Stimulated activated CD4-positive, alpha-beta T cell treated with anti-CD3 and anti-CD28 coated beads, TNF-alpha, amount 100 ng/mL, for 48 hours (primary cell): ENCODE data around the gene ATM.
"Not testable (repeated sequence)": the region's sequence is repeated elsewhere in the genome, so short reads cannot be mapped to it uniquely, and the experiment has no call there.

ENCODE experiments used
- DNase-seq, 3 donors: peaks; one replicate each; pipeline ENCODE4 v3.0.0-alpha.2; 2020; ENCODE audit warnings: low read depth in 3 of 3

Gene ATM

DNA sequence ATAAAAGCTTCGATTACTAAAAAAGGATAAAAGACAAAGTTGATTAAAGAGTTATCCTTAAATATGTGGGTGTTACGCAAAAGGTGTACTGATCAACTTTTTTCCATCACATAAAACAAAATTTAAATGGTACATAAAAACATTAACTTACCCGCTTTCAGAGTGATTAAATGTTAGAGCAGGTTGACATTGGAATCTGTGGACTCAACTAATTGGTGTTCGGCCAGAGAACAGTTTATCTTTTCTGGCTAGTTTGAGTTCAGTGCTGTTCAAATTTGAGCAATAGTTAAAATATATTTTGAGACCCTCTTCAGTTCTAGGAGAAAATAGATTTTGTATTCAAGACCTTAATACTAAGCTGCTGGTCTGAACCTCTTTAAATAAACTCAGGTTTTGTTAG lies 56.1 kb downstream of the ATM start:
- DNase-seq: no peak

DNA sequence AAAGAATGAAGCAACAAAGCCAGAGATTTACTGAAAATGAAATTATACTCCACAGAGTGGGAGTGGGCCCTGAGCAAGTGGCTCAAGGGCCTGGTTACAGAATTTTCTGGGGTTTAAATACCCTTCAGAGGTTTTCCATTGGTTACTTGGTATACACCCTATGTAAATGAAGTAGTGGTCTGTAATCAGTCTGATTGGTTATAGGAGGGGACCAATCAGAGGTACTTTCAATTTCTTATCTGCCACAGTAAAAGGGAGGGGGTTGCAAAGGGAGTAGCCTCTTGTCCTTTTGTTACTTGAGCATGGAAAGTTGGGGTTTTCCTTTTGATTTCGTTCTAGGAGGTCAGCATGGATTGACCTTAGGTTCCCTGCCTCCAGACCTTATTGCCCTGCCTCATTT lies 63.5 kb downstream of the ATM start:
- no peak for DNase-seq

DNA sequence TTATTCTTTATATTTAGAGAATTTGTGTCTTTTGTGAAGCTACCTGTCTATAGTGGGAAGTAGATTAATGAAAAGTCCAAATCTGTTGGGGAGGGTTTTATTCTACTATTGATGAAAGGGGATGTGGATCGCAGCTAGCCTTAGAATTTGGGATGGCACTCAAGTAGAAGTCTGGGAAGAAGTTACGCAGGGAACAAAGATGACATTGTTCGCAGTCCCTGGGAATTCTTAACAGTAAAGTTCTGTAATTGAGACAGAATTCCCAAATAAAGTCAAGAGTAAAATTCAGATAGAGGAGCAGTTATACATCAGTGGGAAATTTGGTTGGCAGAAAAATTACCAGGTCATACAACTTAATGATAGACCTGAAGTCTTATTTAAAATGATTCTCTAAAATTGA lies 64.1 kb downstream of the ATM start:
- DNase-seq: no peak

DNA sequence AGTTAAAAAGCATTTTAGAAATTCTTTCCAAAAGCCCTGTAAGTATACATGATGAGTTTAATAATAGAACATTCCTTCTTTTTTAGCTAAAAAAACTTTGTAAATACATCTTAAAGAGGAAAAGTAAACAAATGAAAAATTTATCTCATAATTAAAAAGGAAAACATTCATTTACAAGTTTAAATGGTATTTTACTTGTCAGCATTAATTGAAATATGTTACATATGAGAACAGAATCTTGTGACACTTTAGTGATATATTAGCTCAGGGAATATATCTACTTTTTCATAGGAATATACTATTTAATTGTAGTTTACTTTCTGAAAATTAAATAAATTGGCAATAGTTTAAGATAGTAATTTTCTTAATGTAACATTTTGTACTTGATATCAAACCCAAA lies 66.2 kb downstream of the ATM start:
- not testable (repeated sequence) for DNase-seq

DNA sequence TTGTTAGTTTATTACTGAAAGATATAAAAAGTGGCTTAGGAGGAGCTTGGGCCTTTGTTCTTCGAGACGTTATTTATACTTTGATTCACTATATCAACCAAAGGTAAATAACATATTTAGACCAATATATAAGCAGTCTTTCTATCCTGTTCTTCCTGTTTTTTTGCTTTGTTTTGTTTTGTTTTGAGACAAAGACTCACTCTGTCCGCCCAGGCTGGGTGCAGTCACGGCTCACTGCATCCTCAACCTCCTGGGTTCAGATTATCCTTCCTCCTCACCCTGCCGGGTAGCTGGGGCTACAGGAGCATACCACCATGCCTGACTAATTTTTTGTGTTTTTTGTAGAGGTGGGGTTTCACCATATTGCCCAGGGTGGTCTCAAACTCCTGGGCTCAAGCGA lies 66.8 kb downstream of the ATM start:
- no peak for DNase-seq

DNA sequence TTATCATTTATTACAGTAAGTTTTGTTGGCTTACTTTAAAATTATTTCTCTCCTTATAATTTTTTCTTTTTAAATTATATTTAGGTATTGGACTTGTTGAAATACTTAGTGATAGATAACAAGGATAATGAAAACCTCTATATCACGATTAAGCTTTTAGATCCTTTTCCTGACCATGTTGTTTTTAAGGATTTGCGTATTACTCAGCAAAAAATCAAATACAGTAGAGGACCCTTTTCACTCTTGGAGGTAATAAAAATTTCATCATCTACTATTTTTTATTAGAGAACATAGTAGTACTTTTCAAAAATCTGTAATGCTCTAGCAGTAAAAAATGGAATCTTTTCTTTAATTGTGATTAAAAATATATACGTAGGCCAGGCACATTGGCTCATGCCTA lies 70.4 kb downstream of the ATM start:
- DNase-seq: no peak

DNA sequence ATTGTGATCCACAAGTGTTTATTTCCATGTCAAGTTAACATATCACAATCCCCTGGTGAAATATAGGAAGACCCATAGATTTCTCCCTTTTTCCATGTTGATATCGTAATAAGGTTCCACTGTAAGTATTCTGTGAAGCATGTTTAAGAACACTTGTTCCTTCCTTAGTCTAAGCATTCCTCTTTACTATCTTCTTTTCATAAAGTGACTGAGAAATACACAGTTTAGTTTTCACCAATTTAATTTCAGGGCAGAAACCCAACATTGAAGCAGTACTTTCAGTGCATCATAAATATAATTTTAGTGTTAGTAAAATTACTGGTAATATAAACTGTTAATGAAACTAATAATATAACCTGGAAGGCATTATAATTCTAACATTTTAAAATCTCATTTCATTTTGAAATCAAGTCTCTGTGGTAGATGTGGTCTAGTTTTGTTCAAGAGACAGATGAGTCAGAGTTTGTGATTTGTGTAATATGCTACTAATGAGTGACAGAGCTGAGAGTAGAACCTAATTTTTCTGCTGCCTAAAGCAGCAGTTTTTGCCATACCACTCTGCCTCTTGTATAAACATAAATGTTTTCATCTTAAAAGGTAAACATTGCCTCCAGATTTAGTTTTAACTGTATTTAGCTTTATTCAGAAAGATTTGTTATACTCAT lies 79.4 kb downstream of the ATM start:
- DNase-seq: no peak

DNA sequence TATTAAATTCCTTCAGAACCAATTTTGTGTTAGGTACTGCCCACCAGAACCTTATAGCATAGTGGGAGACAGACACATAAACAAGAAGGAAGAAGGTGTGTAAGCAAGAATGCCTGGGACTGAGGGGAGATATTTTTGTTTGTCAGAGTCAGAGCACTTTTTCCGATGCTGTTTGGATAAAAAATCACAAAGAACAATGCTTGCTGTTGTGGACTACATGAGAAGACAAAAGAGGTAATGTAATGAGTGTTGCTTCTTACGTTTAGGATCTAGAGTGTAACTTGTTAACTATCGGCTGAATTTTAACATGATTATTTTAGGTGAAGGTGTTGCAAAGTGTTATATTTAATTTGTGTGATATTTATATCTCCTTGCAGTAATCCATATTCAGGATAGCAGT lies 84.9 kb downstream of the ATM start:
- no peak for DNase-seq

DNA sequence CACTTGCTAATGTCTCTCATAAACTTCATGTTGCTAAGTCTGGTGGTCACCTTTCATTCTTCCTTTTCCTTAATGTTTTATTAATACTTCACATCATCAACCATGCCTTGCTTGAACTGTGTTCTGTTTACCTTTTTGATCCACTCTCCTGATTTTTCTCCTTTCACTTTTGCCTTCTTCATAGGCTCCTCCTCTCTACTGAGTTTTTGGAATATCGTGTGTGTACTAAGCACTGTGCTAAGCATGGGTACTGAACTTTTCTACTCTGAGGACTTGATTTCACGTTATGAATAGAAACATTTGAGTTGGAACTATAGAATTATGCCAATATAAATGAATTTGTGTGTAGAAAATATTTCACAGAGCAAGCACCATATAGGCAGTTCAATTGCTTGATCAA lies 90.6 kb downstream of the ATM start:
- no peak for DNase-seq

DNA sequence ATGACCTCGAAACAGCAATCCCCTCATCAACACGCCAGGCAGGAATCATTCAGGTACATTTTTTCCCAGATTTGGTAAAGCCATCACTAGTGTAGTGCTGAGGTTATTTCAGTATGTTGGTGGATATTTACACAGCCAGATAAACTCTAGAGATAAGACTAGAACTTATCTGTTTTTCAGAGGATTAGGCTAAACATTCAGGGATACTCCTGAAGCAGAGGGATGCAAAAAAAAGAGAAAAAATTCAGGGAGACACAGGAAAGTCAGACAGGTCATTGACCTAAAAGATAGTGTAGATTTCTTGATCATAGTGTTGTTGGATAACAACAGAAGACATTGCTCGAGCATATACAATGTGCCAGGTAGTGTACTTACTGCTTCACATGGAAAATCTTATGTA lies 93.2 kb downstream of the ATM start:
- no peak for DNase-seq

DNA sequence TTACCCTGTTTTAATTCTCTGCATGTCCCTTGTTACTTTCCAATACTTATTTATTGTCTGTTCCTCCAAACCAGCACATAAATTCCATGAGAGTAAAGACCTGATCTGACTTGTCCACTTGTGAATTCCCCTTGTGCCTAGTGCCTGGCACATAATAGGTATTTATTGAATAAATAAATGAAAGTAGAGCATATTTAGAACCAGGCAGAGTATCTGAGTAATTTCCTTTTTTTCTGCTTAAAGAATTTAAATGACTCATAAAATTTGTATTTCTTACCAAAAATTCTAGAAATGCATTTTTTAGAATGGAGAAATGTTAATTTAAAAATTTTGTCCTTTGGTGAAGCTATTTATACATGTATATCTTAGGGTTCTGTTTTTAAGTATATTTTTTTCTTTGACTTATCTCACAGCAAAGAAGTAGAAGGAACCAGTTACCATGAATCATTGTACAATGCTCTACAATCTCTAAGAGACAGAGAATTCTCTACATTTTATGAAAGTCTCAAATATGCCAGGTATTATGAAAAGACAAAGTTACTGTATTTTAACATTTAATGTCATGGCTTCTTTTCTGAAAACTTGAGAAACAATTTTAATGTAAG lies 96.8 kb downstream of the ATM start:
- DNase-seq: no peak

DNA sequence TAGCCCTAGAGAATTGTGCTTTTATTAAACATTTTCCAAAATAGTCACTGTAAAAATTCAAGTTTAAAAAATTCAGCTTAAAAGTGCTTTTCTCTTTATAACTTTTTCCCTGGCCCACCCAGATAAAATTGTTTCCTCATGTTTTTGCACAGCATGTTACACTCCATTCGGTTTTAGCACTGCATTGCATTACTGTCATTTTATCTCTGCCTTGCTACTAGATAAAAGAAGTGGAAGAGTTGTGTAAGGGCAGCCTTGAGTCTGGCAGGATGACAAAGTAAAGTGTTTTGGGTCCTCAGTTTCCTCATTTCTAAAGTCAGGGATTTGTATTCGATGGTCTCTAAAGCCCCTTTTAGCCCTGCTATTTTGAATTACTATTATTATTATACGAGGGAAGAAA lies 99.8 kb downstream of the ATM start:
- no peak for DNase-seq

DNA sequence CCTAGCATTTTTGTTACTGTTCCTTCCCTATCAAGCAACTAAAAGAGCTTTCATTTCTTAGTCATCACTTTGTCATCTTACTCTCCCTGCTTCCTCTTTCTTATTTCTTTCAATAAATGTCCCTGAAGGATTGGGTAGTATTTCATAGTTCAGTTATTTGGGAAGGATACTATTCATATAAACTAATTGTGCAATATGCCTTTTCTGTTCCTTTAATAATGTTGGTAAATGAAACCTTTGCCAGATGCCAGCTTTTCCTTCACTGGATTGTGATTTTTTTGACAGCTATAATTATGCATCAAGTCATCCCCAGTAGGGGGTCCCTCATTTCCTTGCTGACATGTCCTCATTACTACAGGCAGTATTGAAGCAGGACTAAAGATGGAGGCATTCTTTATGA lies 101.7 kb downstream of the ATM start:
- no peak for DNase-seq

DNA sequence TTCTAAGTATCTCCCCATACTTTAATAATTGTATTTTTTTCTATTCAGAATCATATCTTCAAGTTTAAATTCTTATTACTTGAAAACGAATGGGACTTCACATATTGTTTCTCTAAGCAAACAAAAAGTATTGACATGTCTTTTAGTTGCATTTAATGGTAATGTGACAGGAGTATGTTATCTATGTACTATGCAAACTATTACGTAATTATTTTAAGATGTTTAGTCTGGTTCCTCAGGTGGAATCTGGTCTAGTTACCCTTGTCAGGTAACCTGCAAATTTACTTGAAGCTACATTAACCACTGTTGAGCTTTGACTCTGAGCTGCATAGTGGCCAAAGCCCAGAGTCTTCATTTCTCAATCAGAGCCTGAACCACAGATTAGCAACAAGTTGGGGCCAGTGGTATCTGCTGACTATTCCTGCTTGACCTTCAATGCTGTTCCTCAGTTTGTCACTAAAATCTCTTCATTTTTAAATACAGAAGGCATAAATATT lies 110.6 kb downstream of the ATM start:
- no peak for DNase-seq

DNA sequence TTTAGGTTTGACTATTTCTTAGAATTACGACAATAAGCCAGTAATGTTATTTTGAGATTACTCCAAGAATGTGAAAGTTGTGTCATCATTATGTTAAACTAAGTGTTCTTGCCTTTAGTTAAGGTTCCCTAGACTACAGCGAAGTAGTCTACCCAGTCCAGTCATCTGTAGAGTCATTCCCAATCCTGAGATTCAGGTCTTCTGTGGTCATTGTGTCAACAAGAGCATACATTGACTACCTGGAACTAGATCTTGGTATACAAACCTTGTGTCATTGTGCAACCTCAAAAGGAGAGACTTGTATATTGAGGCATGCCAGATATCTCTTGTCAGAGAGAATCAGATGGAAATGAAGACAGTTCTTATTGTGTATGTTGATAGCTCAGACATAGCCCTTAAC lies 115.9 kb downstream of the ATM start:
- DNase-seq: no peak

DNA sequence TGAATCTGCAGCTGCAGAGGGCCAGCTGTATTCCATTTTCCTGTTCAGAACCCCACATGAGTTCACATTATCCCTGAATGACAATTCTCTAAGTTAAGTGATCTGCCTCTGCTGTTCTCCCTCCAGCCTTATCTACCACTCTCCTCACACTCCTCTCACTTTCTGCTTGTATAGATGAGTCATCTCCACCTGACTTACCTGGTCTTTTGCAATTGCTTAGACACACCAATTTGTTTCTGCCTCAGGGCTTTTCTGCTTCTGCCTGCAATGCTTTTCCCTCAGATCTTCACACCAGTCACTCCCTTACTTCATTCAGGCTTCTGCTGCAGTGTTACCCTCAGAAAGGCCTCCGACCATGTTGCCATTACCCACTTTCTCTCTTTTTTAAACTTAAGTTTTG lies 118.1 kb downstream of the ATM start:
- no peak for DNase-seq

DNA sequence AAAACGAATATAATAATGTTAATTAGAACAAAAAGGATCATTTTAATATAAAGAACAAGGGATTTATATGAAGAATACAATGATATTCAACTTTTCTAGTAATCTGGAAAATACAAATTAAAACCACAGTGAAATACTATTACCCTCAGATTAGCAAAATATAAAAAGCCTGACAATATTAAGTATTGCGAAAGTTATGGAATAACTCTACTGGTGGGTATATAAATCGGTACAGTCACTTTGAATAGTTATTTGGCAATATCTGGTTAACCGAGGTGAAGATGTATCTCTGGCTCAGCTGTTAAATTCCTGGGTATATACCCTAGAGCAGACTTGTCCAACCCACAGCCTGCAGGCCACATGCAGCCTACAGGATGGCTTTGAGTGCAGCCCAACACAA lies 118.8 kb downstream of the ATM start:
- DNase-seq: no peak

DNA sequence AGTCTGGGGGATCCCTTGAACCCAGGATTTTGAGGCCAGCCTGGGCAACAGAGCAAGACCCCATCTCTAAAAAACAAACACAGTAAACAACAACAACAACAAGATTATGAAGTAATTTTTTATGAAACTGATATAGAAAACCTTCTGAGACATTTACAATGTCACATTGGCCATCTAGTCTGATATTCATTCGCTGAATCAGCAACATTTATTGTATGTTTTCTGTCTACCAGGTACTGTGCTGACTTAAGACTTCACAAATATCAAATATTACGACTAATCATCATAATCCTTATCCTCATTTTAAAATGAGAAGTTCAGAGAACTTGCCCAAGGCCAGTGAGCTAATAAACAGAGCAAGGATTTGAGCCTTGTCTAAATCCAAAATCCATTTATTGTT lies 120.8 kb downstream of the ATM start:
- DNase-seq: no peak

DNA sequence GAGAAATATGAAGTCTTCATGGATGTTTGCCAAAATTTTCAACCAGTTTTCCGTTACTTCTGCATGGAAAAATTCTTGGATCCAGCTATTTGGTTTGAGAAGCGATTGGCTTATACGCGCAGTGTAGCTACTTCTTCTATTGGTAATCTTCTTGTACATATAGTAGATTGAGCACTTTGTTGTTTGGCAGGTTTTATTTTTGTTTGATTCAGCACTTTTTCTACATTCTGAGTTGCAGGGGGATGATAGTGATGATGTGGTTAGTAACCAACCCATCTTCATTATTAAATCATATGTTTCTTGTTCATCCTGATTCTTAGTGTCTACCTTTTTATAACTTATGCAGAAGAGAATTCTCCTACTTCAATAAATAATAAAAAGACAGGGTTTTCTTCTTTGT lies 122.9 kb downstream of the ATM start:
- DNase-seq: no peak

DNA sequence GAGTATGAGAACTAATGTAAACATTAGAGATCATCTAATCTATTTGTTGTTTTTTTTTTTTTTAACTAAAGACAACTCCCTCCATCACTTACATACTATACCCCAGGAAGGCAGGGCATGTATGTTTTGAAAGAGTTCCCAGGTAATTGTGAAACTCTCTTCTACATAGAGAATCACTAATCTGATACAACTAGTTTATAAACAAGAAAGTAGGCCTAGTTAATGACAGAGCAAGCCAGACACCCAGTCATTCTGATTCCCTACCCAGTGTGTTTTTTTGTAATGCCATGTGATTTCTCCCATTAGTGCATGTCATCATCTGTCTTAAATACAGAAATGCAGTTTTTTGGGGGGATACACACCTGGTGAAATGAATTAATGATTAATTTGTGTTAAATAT lies 123.6 kb downstream of the ATM start:
- DNase-seq: no peak

DNA sequence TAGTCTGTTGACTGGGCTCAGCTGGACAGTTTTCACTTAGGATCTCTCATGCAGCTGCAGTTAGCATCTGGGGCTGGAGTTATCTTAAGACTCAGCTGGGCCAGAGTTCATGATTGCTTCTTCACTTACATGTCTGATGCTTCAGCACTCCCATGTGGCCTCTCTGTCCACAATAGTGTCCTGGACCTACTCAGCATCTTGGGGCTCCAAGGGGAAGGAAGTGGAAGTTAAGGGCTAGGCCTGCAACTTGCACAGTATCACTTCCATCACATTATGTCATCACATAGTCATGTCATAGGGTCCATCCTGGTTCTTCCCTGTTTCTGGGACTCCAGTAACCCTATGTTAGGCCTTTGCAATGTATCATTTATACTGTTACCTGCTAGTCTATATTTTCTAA lies 128.6 kb downstream of the ATM start:
- DNase-seq: no peak

DNA sequence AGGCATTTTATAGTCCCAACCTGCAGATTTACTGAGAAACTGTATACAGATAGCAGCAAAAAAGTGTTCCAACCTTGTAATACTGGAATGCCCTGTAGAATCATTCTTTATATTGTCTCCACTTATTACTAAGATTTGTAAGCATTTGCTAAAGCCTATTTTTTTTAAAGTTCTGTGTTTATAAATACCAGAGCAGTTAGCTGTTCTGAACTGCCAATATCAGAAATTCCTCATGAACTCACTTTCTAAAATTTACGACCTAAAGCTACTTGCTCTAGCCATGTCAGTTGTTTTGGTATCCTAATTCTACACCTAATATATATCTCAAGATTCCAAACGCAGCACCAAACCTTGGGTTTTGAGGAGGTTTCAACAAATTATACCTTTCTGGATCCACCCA lies 141.3 kb downstream of the ATM start:
- no peak for DNase-seq

DNA sequence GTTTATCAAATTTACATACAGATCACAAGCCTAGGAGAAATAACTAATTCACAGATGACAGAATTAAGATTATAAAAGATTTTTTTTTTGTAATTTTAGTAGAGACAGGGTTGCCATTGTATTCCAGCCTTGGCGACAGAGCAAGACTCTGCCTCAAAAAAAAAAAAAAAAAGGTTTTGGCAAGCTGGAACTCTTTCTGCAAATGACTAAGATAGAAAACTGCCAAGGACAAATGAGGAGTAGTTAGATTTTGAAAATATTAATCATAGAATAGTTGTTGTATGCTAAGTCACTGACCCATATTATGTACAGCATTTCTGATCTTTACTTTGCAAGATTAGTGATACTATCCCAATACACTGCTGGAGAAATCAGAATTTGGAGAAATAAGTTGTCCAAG lies 145.3 kb downstream of the ATM start:
- DNase-seq: no peak

DNA sequence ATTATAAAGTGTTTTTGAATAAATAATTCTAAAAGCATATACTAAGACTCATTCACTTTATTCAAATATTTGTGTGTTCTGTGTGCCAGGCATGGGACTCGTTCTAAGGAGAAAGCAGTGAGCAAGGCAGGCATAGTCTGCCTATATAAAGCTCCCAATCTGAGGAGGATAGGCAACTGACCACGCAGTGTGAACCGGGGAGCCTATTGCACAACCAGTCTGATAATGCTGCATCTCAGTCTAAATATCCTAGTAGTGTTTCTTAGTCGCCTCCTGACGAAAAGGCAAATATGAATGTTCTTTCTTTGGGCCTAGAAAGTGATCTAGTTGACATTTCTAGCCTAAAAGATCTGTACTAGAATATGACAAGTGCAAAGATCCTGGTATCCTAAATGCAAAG lies 146.2 kb downstream of the ATM start:
- no peak for DNase-seq
